AG09309 (cell line): ENCODE measurements around the gene ZNF22.
"Not testable (repeated sequence)": the region's sequence is repeated elsewhere in the genome, so short reads cannot be mapped to it uniquely, and the experiment has no call there.

Experiments
- DNase-seq: peaks from one replicate; pipeline ENCODE4 v3.0.0-alpha.2; 2010; ENCODE audit warnings: low read depth
- H3K4me3 ChIP-seq: 2 replicates; pipeline ENCODE4 v1.5.1; 2011; ENCODE audit warnings: mild to moderate bottlenecking, low read depth, low read length, moderate library complexity; ENCODE audit not compliant: control insufficient read depth
- CTCF ChIP-seq: IDR thresholded peaks from 2 replicates; pipeline ENCODE4 v1.5.1; 2011; ENCODE audit warnings: mild to moderate bottlenecking, low read depth, low read length, inconsistent platforms; ENCODE audit not compliant: insufficient read depth, control insufficient read depth; ENCODE audit errors: missing control alignments

ZNF22 gene

GRCh38 chr10:45001381-45002148, 842 bp downstream of the ZNF22 start:
- peak; percentile 22 for TF ChIP-seq CTCF
- DNase-seq: no peak
- H3K4me3 ChIP-seq: peak overlapping the region; percentile 53

- no peak overlapping the region for H3K4me3 ChIP-seq
- TF ChIP-seq CTCF: no peak
- DNase-seq: no peak
Measured at GRCh38 chr10:45003432-45004000, 2.8 kb downstream of the ZNF22 start.

GRCh38 chr10:45004661-45005060, 3.9 kb downstream of the ZNF22 start:
- no peak overlapping the region for H3K4me3 ChIP-seq
- TF ChIP-seq CTCF: no peak
- DNase-seq: no peak

GRCh38 chr10:45005284-45005683, 4.6 kb downstream of the ZNF22 start:
- no peak for DNase-seq
- TF ChIP-seq CTCF: no peak
- H3K4me3 ChIP-seq: no peak overlapping the region

GRCh38 chr10:45006276-45007030, 5.7 kb downstream of the ZNF22 start:
- TF ChIP-seq CTCF: no peak
- no peak for DNase-seq
- no peak overlapping the region for H3K4me3 ChIP-seq

GRCh38 chr10:45008524-45009161, 7.9 kb downstream of the ZNF22 start:
- peak; percentile 78 for DNase-seq
- H3K4me3 ChIP-seq: no peak overlapping the region
- TF ChIP-seq CTCF: peak; percentile 65

- not testable (repeated sequence) for H3K4me3 ChIP-seq
Measured at GRCh38 chr10:45014557-45014956, 13.8 kb downstream of the ZNF22 start.

More at GRCh38 chr10:45014557-45014956, 13.8 kb downstream of the ZNF22 start:
- DNase-seq: not testable (repeated sequence)
